HCT116 (cell line): ENCODE results near the gene FAM131C. TPM values are rescaled to one million over a fixed set of nuclear protein-coding genes. Genes with fewer than 3 reads are reported as not detected.
"Not testable (repeated sequence)": the region's sequence is repeated elsewhere in the genome, so short reads cannot be mapped to it uniquely, and the experiment has no call there.

Experiments
- ATAC-seq: fragments of 200-7000 bp; cut with Tn5 transposase; 2 replicates; pipeline ENCODE4 v1.9.1; 2020; ENCODE audit warnings: mild to moderate bottlenecking, moderate library complexity
- BruUV-seq: library from RNA; stranded (reverse); fragments of 400-500 nt; replicated peaks from 2 replicates; lab custom pipeline; 2021; lab: Mats Ljungman, UMichigan
- CTCF ChIA-PET: fragments of 300-600 bp; sonication (Branson Sonifier 250); formaldehyde crosslinking; loops from one replicate; lab custom pipeline; 2021; ENCODE audit warnings: antibody characterized with exemption; lab: Charles Lee
- POLR2A ChIA-PET: fragments of 300-600, 350-600 bp; sonication (Branson Sonifier 250); formaldehyde crosslinking; loops from one replicate; lab custom pipeline; 2021; ENCODE audit warnings: antibody characterized with exemption; lab: Charles Lee
- RAD21 ChIA-PET, 2 experiments: fragments of 300-600 bp; sonication (Branson Sonifier 250); formaldehyde crosslinking; loops; one replicate each; lab custom pipeline; 2023; ENCODE audit warnings: low total read pairs in 2 of 2; ENCODE audit not compliant: uncharacterized antibody in 2 of 2, unreplicated experiment in 2 of 2, low non-redundant PET in 1 of 2; lab: Charles Lee
- DNase-seq: peaks from one replicate; pipeline ENCODE4 v3.0.0-alpha.2; 2010; ENCODE audit warnings: low read depth, low spot score
- H2AFZ ChIP-seq: fragments of 200-600 bp; shearing (Covaris generic), sonication (generic); 2 replicates; pipeline ENCODE4 v1.6.1; 2017; ENCODE audit warnings: low read depth, mixed run types, mixed read lengths, antibody characterized with exemption, low read length; ENCODE audit not compliant: poor library complexity, severe bottlenecking
- H3K27ac ChIP-seq: 2 replicates; pipeline ENCODE4 v1.5.1; 2012; ENCODE audit warnings: low read depth, low read length
- H3K27me3 ChIP-seq: fragments of 200-600 bp; sonication (generic); 2 replicates; pipeline ENCODE4 v1.6.1; 2016; ENCODE audit warnings: mixed run types, low read length, mixed read lengths; ENCODE audit not compliant: insufficient read depth
- H3K36me3 ChIP-seq, 2 experiments: fragments of 200-500 bp in 1 of 2; fragments of 200-600 bp in 1 of 2; sonication (Bioruptor generic) in 1 of 2; sonication (generic) in 1 of 2; 2 replicates each; pipeline versions ENCODE4 v1.5.1 to v1.6.1; 2014 to 2016; ENCODE audit warnings: low read length in 2 of 2, inconsistent platforms in 1 of 2, mixed read lengths in 1 of 2, mixed run types in 1 of 2; ENCODE audit not compliant: insufficient read depth in 2 of 2, control insufficient read depth in 1 of 2
- H3K4me1 ChIP-seq, 2 experiments: fragments of 200-600 bp in 1 of 2; sonication (generic) in 1 of 2; 2 replicates each; pipeline versions ENCODE4 v1.5.1 to v1.6.1; 2012 to 2017; ENCODE audit warnings: low read length in 2 of 2, inconsistent platforms in 1 of 2, mild to moderate bottlenecking in 1 of 2, mixed read lengths in 1 of 2, mixed run types in 1 of 2, moderate library complexity in 1 of 2; ENCODE audit not compliant: insufficient read depth in 2 of 2, control insufficient read depth in 1 of 2
- H3K4me2 ChIP-seq: fragments of 200-600 bp; sonication (generic); 2 replicates; pipeline ENCODE4 v1.6.1; 2017; ENCODE audit warnings: mixed run types, low read length, mixed read lengths
- H3K4me3 ChIP-seq, 2 experiments: fragments of 200-600 bp in 1 of 2; sonication (generic) in 1 of 2; replicated peaks in 1 of 2; 2 replicates each; pipeline ENCODE4 v1.5.1; 2011 to 2016; ENCODE audit warnings: low read length in 2 of 2, control low read depth in 1 of 2, low read depth in 1 of 2, mild to moderate bottlenecking in 1 of 2, mixed read lengths in 1 of 2, mixed run types in 1 of 2
- H3K79me2 ChIP-seq: fragments of 200-600 bp; sonication (generic); 2 replicates; pipeline ENCODE4 v1.6.1; 2017; ENCODE audit warnings: mild to moderate bottlenecking, mixed run types, low read length, moderate library complexity, mixed read lengths; ENCODE audit not compliant: insufficient read depth
- H3K9ac ChIP-seq: fragments of 200-600 bp; sonication (generic); 2 replicates; pipeline ENCODE4 v1.6.1; 2016; ENCODE audit warnings: low read length, mixed read lengths
- H3K9me2 ChIP-seq: fragments of 200-600 bp; sonication (generic), shearing (Covaris generic); 2 replicates; pipeline ENCODE4 v1.6.1; 2017; ENCODE audit warnings: mixed run types, mild to moderate bottlenecking, moderate library complexity; ENCODE audit not compliant: insufficient read depth
- H3K9me3 ChIP-seq, 2 experiments: fragments of 200-500 bp in 1 of 2; fragments of 200-600 bp in 1 of 2; sonication (Bioruptor generic) in 1 of 2; sonication (generic) in 1 of 2; 2 replicates each; pipeline ENCODE4 v1.6.1; 2014 to 2017; ENCODE audit warnings: low read length in 2 of 2, mixed read lengths in 2 of 2, inconsistent platforms in 1 of 2, low read depth in 1 of 2, mild to moderate bottlenecking in 1 of 2, mixed run types in 1 of 2, moderate library complexity in 1 of 2; ENCODE audit not compliant: control insufficient read depth in 1 of 2, insufficient read depth in 1 of 2
- H4K20me1 ChIP-seq: fragments of 200-600 bp; sonication (generic), shearing (Covaris generic); 2 replicates; pipeline ENCODE4 v1.6.1; 2017; ENCODE audit warnings: mixed run types, mild to moderate bottlenecking, moderate library complexity; ENCODE audit not compliant: insufficient read depth
- EGR1 ChIP-seq: IDR thresholded peaks from 2 replicates; pipeline ENCODE4 v1.6.1; 2012; ENCODE audit warnings: low read depth
- FOSL1 ChIP-seq: IDR thresholded peaks from 2 replicates; pipeline ENCODE4 v1.6.1; 2012; ENCODE audit warnings: low read depth
- JUND ChIP-seq: IDR thresholded peaks from 2 replicates; pipeline ENCODE4 v1.6.1; 2012
- RAD21 ChIP-seq: IDR thresholded peaks from 2 replicates; pipeline ENCODE4 v1.6.1; 2012; ENCODE audit warnings: low read depth, mild to moderate bottlenecking
- SIN3A ChIP-seq: IDR thresholded peaks from 2 replicates; pipeline ENCODE4 v1.6.1; 2012; ENCODE audit warnings: low read depth
- SRF ChIP-seq: IDR thresholded peaks from 2 replicates; pipeline ENCODE4 v1.6.1; 2012; ENCODE audit warnings: low read depth
- ZFX ChIP-seq: fragments of 450-650 bp; IDR thresholded peaks from 2 replicates; pipeline ENCODE4 v1.6.1; 2017
- ZNF274 ChIP-seq: fragments of 200-500 bp; sonication (Bioruptor generic); IDR thresholded peaks from 2 replicates; pipeline ENCODE4 v1.6.1; 2014; ENCODE audit warnings: mild to moderate bottlenecking, low read depth, low read length, inconsistent platforms
- intact Hi-C: fragments of 100-400 bp; cut with micrococcal nuclease; formaldehyde crosslinking; loops from 2 replicates; pipeline ENCODE4 v1.10.0; 2022
- total RNA-seq: library from RNA; stranded (reverse); gene quantifications from one replicate; pipeline ENCODE4 v1.2.1, GENCODE V29; 2021; ENCODE audit not compliant: unreplicated experiment
- TF ChIP-seq, protein P1 (sequence below): IDR thresholded peaks from 2 replicates; pipeline ENCODE4 v1.6.1; 2012
- TF ChIP-seq, protein P2 (sequence below): IDR thresholded peaks from 2 replicates; pipeline ENCODE4 v1.6.1; 2012; ENCODE audit warnings: low read depth

Gene FAM131C
- total RNA-seq, 1 experiment from 2014 or later = 11.6 TPM

DNA sequence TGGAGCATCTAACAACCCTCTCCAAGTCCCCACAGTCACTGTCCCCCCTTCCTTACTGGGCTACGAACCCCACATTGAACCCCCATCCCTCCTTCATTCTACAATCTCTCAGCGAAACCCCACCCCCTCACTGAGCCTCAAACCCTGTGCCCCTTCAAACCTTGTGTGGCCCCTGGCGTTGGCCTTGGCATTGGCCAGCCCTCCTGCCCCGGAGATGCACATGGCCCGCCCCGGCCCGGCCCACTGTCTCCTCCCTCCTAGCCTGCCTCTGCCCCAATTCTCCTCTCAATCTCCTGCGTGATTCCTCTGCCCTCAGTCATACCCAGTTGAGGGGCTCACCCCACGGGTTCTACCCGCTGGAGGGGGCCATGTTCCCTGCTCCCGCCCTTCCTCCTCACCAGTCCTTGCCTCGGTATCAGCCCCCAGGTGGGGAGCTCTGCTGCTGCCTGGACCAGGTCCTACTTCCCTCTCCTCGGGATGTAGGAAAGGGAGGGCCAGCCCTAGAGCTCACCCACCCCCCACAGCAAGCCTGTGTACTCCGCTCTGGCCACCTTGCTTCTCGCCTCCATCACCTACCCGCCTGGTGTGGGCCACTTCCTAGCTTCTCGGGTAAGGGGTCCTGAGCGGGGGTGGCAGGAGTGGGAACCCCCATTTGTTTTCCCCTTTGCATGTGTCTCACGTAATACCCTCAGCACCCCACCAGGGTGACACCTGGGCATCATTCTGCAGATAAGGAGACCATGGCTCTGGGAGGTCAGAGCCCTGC lies 45.0 kb downstream of the FAM131C start (continued):
- TF ChIP-seq RAD21 = no peak
- TF ChIP-seq, protein P1, sequence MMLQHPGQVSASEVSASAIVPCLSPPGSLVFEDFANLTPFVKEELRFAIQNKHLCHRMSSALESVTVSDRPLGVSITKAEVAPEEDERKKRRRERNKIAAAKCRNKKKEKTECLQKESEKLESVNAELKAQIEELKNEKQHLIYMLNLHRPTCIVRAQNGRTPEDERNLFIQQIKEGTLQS = no peak
- no peak for TF ChIP-seq JUND
- TF ChIP-seq EGR1 = no peak
- no peak for TF ChIP-seq SRF
- TF ChIP-seq ZFX = no peak
- TF ChIP-seq FOSL1 = no peak

DNA sequence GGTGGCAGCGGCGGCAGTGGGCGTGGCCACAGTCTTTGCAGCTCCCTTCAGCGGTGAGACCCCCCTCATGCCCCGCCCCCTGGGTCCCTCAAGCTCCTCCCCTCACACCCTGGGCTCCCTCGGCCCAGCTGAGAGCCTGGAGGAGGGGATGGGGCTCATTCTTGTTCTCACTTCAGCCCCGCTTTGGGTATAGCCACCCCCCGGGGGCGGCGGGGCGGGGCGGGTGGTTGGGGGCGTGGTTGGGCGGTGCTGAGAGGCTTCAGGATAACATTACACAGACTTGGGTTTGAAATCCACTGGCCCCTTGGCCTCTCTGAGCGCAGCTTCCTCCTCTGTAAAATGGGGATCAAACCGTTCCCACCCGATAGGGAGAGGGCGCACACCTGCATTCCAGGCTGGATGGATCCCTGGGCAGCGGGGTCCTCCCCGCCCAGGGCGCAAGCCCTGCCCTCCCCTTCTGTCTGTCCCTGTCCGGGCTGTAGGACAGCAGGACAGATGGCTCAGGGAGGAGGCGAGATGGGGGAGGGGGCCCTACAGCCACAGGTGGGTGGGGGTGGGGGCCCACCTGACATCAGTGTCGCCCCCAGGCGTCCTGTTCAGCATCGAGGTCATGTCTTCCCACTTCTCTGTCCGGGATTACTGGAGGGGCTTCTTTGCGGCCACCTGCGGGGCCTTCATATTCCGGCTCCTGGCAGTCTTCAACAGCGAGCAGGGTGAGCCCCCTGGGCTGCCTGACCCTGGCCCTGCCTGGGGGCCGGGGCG lies 46.5 kb downstream of the FAM131C start:
- ATAC-seq (peak; percentile 64), DNase-seq (no peak)
- H3K27me3 ChIP-seq = no peaks in the 10 kb centered on the region
- no peak overlapping the region for H2AFZ ChIP-seq
- peak overlapping the region; percentile 59 for H3K4me2 ChIP-seq
- no peaks in the 10 kb centered on the region for H3K79me2 ChIP-seq
- RAD21 ChIA-PET = no interaction called here
- H3K4me1 ChIP-seq = peaks cover 0 to 9% of the 10 kb centered on the region in 2 experiments; a peak in 3 of 4 replicates
- no peak overlapping the region for H3K9ac ChIP-seq
- POLR2A ChIA-PET = no interaction called here
- H3K36me3 ChIP-seq = no peaks in the 10 kb centered on the region
- intact Hi-C loops = no loop called here
- BruUV-seq = no TSS peak
- H4K20me1 ChIP-seq = no peaks in the 10 kb centered on the region
- CTCF ChIA-PET = no interaction called here
- H3K27ac ChIP-seq = no peak overlapping the region
- H3K9me2 ChIP-seq = no peaks in the 10 kb centered on the region
- no peak for TF ChIP-seq JUND
- TF ChIP-seq RAD21 = no peak
- TF ChIP-seq ZNF274 = no peak
- TF ChIP-seq SIN3A = no peak
- TF ChIP-seq, protein P2, sequence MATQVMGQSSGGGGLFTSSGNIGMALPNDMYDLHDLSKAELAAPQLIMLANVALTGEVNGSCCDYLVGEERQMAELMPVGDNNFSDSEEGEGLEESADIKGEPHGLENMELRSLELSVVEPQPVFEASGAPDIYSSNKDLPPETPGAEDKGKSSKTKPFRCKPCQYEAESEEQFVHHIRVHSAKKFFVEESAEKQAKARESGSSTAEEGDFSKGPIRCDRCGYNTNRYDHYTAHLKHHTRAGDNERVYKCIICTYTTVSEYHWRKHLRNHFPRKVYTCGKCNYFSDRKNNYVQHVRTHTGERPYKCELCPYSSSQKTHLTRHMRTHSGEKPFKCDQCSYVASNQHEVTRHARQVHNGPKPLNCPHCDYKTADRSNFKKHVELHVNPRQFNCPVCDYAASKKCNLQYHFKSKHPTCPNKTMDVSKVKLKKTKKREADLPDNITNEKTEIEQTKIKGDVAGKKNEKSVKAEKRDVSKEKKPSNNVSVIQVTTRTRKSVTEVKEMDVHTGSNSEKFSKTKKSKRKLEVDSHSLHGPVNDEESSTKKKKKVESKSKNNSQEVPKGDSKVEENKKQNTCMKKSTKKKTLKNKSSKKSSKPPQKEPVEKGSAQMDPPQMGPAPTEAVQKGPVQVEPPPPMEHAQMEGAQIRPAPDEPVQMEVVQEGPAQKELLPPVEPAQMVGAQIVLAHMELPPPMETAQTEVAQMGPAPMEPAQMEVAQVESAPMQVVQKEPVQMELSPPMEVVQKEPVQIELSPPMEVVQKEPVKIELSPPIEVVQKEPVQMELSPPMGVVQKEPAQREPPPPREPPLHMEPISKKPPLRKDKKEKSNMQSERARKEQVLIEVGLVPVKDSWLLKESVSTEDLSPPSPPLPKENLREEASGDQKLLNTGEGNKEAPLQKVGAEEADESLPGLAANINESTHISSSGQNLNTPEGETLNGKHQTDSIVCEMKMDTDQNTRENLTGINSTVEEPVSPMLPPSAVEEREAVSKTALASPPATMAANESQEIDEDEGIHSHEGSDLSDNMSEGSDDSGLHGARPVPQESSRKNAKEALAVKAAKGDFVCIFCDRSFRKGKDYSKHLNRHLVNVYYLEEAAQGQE = no peak
- TF ChIP-seq SRF = no peak
- H3K9me3 ChIP-seq = no peaks in the 10 kb centered on the region
- no peak overlapping the region for H3K4me3 ChIP-seq

DNA sequence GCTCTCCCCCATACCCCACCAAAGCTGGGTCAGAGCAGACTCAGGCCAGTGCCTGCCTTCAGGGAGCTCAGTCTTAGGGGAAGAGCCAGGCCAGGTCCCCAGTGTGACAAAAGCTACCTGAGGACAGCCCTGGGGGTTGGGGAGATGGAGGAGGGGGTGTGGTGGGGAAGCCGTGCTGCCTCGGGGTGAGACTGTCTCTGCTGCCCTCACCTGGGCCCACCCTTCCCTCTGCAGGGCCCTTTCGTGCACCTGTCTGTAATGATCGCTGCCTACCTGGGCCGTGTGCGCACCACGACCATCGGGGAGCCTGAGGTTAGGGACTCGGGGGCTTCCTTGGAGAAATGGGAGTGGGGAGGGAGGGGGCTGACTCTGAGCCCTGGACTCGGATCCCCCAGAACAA lies 47.1 kb downstream of the FAM131C start:
- H3K9ac ChIP-seq, H3K4me3 ChIP-seq, intact Hi-C loops, H2AFZ ChIP-seq, H4K20me1 ChIP-seq, H3K36me3 ChIP-seq, BruUV-seq, H3K27me3 ChIP-seq, H3K79me2 ChIP-seq, ATAC-seq, RAD21 ChIA-PET, H3K9me2 ChIP-seq, POLR2A ChIA-PET, H3K4me1 ChIP-seq, H3K9me3 ChIP-seq, H3K27ac ChIP-seq, CTCF ChIA-PET, DNase-seq: not testable (repeated sequence)
- 0 out of 2 replicates have a peak overlapping the region, but pooled peaks have one; percentile 59 for H3K4me2 ChIP-seq
